ENCODE results near the gene GRID1.

DNA sequence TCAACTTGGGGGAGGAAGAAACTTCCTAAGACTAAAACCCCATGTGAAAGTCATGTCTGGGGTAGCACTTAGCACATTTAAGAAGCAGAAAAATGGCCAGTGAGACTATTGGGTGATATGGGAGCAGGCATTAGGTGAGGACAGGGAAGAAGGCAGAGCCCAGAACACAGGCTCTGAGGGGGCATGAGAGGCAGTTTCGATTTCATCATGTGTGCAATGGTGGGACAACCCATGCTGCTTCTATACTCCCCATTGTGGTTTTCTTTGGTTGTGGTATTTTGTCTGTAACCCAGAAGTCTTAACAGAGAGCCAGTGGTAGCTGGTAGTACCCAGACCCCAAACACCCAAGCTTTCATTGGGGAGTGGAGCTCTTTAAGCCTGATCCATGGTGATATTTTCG, 752.0 kb downstream of the GRID1 start:
- TF ChIP-seq, protein P1, sequence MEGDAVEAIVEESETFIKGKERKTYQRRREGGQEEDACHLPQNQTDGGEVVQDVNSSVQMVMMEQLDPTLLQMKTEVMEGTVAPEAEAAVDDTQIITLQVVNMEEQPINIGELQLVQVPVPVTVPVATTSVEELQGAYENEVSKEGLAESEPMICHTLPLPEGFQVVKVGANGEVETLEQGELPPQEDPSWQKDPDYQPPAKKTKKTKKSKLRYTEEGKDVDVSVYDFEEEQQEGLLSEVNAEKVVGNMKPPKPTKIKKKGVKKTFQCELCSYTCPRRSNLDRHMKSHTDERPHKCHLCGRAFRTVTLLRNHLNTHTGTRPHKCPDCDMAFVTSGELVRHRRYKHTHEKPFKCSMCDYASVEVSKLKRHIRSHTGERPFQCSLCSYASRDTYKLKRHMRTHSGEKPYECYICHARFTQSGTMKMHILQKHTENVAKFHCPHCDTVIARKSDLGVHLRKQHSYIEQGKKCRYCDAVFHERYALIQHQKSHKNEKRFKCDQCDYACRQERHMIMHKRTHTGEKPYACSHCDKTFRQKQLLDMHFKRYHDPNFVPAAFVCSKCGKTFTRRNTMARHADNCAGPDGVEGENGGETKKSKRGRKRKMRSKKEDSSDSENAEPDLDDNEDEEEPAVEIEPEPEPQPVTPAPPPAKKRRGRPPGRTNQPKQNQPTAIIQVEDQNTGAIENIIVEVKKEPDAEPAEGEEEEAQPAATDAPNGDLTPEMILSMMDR (IDR thresholded peaks at IDR 0.05): no peak
- no peak for TF ChIP-seq POLR2A (IDR thresholded peaks at IDR 0.05)
